Spleen (tissue), 7 donors: ENCODE data around the gene MCC.

Source experiments
- POLR2A ChIP-seq, 3 donors: fragments of 450-650 bp; IDR thresholded peaks; one replicate each; pipeline ENCODE4 v1.5.1; 2017; ENCODE audit warnings: antibody characterized with exemption in 3 of 3, mild to moderate bottlenecking in 1 of 3
- TF ChIP-seq, protein P1 (sequence below), 11 experiments: fragments of 200-600 bp in 7 of 11; fragments of 450-650 bp in 4 of 11; sonication (generic) in 4 of 11; IDR thresholded peaks in 8 of 11; conservative IDR thresholded peaks in 3 of 11; 1 replicate in 7 of 11; 2 replicates in 4 of 11; pipeline versions ENCODE4 v1.4.0 to v1.8.0; 2016 to 2021; ENCODE audit warnings: antibody characterized with exemption in 11 of 11, inconsistent platforms in 4 of 11, mild to moderate bottlenecking in 1 of 11
- donor health status: DM: no; HTN: no; CAD: no; lungs with moderate emphysema.
- donor health status: DM: no; HTN: no; CAD: no.
- donor health status: DM: no; HTN: no; CAD: no.

DNA sequence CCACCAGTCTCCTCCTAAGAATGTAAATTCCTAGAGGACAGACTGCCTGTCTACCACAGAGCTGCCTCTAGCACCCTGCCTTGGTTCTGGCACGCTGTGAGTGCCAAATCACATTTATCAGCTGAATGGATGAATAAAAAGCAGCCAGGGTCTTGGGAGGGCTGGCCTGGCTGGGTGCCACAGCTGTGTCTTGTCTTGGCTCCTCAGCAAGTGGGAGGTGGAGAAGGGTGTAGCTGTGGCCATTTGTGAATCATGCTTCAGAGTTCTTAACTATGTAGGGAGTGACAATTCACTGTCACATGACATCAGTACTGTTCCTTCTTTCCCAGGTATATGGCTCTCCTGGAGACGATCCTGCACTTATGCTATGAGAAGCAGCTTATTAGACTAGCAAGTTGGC, 441.0 kb downstream of the MCC start:
- TF ChIP-seq POLR2A (IDR thresholded peaks at IDR 0.05) = no peak
- TF ChIP-seq, protein P1, sequence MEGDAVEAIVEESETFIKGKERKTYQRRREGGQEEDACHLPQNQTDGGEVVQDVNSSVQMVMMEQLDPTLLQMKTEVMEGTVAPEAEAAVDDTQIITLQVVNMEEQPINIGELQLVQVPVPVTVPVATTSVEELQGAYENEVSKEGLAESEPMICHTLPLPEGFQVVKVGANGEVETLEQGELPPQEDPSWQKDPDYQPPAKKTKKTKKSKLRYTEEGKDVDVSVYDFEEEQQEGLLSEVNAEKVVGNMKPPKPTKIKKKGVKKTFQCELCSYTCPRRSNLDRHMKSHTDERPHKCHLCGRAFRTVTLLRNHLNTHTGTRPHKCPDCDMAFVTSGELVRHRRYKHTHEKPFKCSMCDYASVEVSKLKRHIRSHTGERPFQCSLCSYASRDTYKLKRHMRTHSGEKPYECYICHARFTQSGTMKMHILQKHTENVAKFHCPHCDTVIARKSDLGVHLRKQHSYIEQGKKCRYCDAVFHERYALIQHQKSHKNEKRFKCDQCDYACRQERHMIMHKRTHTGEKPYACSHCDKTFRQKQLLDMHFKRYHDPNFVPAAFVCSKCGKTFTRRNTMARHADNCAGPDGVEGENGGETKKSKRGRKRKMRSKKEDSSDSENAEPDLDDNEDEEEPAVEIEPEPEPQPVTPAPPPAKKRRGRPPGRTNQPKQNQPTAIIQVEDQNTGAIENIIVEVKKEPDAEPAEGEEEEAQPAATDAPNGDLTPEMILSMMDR (IDR thresholded peaks at IDR 0.05 in 8 of 11, conservative IDR thresholded peaks at IDR 0.05 in 3 of 11) = no peak
